ENCODE data around the gene KCTD12.

Gene KCTD12

DNA sequence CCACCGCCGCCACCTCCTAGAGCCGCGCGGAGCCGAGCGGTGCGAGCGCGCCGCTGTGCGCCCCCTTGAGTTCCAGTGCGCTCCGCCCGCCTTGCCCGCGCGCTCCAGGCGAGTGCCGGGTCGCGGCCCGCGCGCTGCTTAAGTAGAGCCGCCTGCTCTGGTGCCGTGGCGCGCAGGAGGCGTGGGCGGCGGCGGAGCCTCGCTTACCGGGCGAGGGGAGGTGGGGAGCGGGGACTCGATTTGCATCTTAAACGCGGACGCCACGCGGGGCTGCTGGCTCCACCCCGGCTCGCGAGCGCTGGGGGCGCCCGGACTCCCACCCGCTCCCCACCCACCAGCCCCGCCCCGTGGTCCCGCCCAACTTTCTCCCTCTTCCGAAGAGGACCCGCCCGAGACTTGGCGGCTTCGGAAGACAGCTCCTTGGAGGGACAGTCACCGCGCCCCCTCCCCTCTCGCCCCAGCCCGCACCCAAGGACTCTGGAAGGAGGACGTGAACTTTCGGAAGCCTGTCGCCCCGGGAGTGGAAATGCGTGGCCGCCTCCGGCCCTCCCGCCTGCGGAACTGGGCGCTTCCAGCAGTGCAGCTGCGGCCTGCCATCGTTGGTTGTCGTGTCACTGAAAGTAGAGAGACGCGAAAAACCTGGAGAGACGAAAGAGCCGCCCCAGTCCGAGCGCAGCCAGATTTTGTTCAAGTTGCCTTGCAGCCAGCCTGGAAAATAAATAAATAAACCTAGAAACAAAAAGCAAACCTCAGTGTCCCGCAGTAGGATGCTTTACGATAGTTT, at the start of gene KCTD12:
KCTD12 (minus strand) TSS at position 114 of the 784 bp plus-strand sequence. CDS start 257 bp downstream, outside the sequence.
- TF ChIP-seq, protein P1, sequence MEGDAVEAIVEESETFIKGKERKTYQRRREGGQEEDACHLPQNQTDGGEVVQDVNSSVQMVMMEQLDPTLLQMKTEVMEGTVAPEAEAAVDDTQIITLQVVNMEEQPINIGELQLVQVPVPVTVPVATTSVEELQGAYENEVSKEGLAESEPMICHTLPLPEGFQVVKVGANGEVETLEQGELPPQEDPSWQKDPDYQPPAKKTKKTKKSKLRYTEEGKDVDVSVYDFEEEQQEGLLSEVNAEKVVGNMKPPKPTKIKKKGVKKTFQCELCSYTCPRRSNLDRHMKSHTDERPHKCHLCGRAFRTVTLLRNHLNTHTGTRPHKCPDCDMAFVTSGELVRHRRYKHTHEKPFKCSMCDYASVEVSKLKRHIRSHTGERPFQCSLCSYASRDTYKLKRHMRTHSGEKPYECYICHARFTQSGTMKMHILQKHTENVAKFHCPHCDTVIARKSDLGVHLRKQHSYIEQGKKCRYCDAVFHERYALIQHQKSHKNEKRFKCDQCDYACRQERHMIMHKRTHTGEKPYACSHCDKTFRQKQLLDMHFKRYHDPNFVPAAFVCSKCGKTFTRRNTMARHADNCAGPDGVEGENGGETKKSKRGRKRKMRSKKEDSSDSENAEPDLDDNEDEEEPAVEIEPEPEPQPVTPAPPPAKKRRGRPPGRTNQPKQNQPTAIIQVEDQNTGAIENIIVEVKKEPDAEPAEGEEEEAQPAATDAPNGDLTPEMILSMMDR (IDR thresholded peaks at IDR 0.05; ENCODE audit: poor library complexity, severe bottlenecking) = peak; percentile 12
- ATAC-seq (ENCODE audit: low read depth) (peak; percentile 50), DNase-seq (ENCODE audit: low spot score) (peak; percentile 79)
- Histone ChIP-seq H3K4me3 (ENCODE audit: severe bottlenecking) (peak within 1 kb of the TSS; percentile 53), H3K27me3 (ENCODE audit: insufficient read depth, poor library complexity, severe bottlenecking) (no peaks in the 10 kb centered on the region), H3K4me1 (ENCODE audit: insufficient read depth, poor library complexity, severe bottlenecking) (peaks cover 59% of the 10 kb centered on the region), H3K27ac (ENCODE audit: poor library complexity, severe bottlenecking) (peak within 1 kb of the TSS; percentile 94), H3K36me3 (ENCODE audit: low read depth) (peaks cover 4% of the 10 kb centered on the region; the same call in 1 of the 2 replicates), H3K9me3 (ENCODE audit: severe bottlenecking) (no peaks in the 10 kb centered on the region)

DNA sequence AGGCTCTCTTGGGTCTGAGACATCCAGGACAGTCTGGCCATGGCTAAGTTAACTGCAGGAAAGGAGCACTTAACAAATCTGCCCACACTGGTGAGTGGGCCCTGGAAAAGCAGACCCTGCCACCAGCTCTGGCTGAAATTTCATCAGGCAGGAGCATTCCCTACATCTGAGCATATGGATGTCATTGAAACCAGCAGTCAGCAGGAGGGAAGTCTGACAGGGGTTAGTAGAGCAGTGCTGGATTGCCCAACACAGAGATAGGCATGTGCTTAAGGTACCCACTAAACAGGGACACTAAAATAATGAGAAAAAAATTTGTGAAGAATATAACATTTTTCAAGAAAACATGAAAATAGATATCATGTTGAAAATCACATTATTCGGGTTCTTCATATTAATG, 48.5 kb upstream of the KCTD12 start:
- Histone ChIP-seq H3K4me3 (ENCODE audit: severe bottlenecking) (no peak overlapping the region), H3K27me3 (ENCODE audit: insufficient read depth, poor library complexity, severe bottlenecking) (no peaks in the 10 kb centered on the region), H3K9me3 (ENCODE audit: severe bottlenecking) (no peaks in the 10 kb centered on the region), H3K27ac (ENCODE audit: poor library complexity, severe bottlenecking) (no peak overlapping the region), H3K36me3 (ENCODE audit: low read depth) (no peaks in the 10 kb centered on the region), H3K4me1 (ENCODE audit: insufficient read depth, poor library complexity, severe bottlenecking) (peaks cover 22% of the 10 kb centered on the region)
- ATAC-seq (ENCODE audit: low read depth) = no peak
- TF ChIP-seq, protein P1 (IDR thresholded peaks at IDR 0.05; ENCODE audit: poor library complexity, severe bottlenecking) = no peak
- DNase-seq (ENCODE audit: low spot score) = no peak

DNA sequence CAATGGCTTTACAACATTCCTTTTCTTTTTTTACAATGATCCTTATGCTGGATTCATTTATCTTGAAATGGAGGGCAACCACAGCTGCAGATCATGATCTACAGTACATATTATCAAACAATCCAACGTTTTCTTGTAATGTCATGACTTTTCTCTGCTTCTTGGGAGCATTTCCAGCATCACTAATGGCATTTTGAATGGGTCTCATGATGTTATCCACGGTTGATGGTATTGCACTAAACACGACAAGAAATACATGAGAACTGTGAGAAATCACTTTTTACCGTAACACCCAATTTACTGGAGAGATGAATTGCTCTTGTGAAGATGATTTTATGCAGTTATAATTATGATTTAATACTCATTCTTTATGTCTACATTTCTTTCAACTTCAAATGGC, 45.9 kb upstream of the KCTD12 start:
- Histone ChIP-seq H3K9me3 (ENCODE audit: severe bottlenecking) (no peaks in the 10 kb centered on the region), H3K27me3 (ENCODE audit: insufficient read depth, poor library complexity, severe bottlenecking) (no peaks in the 10 kb centered on the region), H3K36me3 (ENCODE audit: low read depth) (no peaks in the 10 kb centered on the region), H3K4me1 (ENCODE audit: insufficient read depth, poor library complexity, severe bottlenecking) (peaks cover 4% of the 10 kb centered on the region), H3K4me3 (ENCODE audit: severe bottlenecking) (no peak overlapping the region), H3K27ac (ENCODE audit: poor library complexity, severe bottlenecking) (no peak overlapping the region)
- TF ChIP-seq, protein P1 (IDR thresholded peaks at IDR 0.05; ENCODE audit: poor library complexity, severe bottlenecking) = no peak
- no peak for DNase-seq (ENCODE audit: low spot score)
- no peak for ATAC-seq (ENCODE audit: low read depth)

DNA sequence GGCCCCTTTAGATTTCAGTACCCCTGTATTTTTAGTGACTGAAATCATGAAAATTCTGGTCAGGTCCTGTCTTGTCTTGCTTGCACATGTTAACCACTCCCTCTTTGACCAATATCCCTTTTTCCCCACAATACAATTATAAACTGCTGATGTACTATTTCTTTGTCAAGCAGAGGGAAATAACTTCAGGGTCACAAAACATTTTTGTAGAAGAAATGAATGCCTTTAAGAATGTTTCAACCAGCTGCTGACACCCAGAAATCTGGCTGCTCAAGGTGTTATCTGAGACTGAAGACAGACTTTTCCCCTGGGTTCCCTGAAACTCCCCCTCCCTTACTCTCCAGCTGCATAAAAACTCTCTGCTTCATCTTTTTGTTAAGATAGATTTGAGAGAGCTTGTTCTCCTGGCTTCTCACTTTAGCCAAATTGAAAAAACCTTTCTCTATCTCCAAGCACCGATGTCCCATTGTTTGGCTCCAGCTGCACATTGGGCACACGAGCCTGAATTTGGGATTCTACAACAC, 43.7 kb upstream of the KCTD12 start:
- ATAC-seq (ENCODE audit: low read depth) = no peak
- Histone ChIP-seq H3K4me3 (ENCODE audit: severe bottlenecking) (no peak overlapping the region), H3K4me1 (ENCODE audit: insufficient read depth, poor library complexity, severe bottlenecking) (no peaks in the 10 kb centered on the region), H3K9me3 (ENCODE audit: severe bottlenecking) (no peaks in the 10 kb centered on the region), H3K36me3 (ENCODE audit: low read depth) (no peaks in the 10 kb centered on the region), H3K27ac (ENCODE audit: poor library complexity, severe bottlenecking) (no peak overlapping the region), H3K27me3 (ENCODE audit: insufficient read depth, poor library complexity, severe bottlenecking) (no peaks in the 10 kb centered on the region)
- TF ChIP-seq, protein P1 (IDR thresholded peaks at IDR 0.05; ENCODE audit: poor library complexity, severe bottlenecking) = no peak
- no peak for DNase-seq (ENCODE audit: low spot score)

DNA sequence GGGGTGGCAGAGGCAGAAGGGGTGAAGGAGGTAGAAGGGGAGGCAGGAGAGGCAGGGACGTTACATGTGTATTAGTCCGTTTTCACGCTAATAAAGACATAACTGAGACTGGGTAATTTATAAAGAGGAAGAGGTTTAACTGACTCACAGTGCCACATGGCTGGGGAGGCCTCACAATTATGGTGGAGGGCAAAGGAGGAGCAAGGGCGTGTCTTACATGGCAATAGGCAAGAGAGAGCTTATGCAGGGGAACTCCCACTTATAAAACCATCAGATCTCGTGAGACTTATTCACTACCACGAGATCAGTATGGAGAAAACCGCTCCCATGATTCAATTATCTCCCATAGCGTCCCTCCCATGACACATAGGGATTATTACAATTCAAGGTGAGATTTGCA, 43.1 kb upstream of the KCTD12 start:
- no peaks in the 10 kb centered on the region for H3K4me1 ChIP-seq (ENCODE audit: insufficient read depth, poor library complexity, severe bottlenecking)
- no peaks in the 10 kb centered on the region for H3K36me3 ChIP-seq (ENCODE audit: low read depth)
- TF ChIP-seq, protein P1 (IDR thresholded peaks at IDR 0.05; ENCODE audit: poor library complexity, severe bottlenecking) = no peak
- no peak for DNase-seq (ENCODE audit: low spot score)
- no peak overlapping the region for H3K4me3 ChIP-seq (ENCODE audit: severe bottlenecking)
- no peak for ATAC-seq (ENCODE audit: low read depth)
- H3K27me3 ChIP-seq (ENCODE audit: insufficient read depth, poor library complexity, severe bottlenecking) = no peaks in the 10 kb centered on the region
- H3K27ac ChIP-seq (ENCODE audit: poor library complexity, severe bottlenecking) = no peak overlapping the region
- H3K9me3 ChIP-seq (ENCODE audit: severe bottlenecking) = no peaks in the 10 kb centered on the region
